ENCODE data around the gene LGALS3BP.

DNA sequence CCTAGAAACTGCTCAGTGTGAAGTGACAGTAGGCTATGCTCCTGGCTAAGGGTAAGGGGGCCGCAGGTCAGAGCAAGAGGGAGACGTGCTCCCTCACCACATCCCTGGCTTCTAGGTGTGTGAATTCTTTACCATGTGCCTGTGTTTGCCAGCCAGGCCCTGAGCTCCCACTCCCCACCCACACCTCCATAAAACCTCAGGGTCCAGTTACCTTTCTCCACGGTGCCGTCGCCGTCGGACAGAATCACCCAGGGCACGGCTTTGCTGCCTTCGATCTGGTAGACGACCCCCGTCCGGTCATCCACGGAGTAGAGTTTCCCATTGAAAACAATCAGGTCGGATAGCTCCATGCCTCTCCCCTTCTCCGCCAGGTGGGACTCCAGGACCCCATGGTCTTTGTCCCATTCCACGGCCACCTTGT, 17.1 kb upstream of the LGALS3BP start:
- no peak for TF ChIP-seq RCOR1 (IDR thresholded peaks at IDR 0.05; ENCODE audit: insufficient replicate concordance, low read length)
- TF ChIP-seq MXI1 (IDR thresholded peaks at IDR 0.05; ENCODE audit: borderline replicate concordance, low read depth, low read length), result no peak
- TF ChIP-seq, protein P1, sequence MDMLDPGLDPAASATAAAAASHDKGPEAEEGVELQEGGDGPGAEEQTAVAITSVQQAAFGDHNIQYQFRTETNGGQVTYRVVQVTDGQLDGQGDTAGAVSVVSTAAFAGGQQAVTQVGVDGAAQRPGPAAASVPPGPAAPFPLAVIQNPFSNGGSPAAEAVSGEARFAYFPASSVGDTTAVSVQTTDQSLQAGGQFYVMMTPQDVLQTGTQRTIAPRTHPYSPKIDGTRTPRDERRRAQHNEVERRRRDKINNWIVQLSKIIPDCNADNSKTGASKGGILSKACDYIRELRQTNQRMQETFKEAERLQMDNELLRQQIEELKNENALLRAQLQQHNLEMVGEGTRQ (IDR thresholded peaks at IDR 0.05; ENCODE audit: low read depth, low read length), result no peak
- TF ChIP-seq, protein P2, sequence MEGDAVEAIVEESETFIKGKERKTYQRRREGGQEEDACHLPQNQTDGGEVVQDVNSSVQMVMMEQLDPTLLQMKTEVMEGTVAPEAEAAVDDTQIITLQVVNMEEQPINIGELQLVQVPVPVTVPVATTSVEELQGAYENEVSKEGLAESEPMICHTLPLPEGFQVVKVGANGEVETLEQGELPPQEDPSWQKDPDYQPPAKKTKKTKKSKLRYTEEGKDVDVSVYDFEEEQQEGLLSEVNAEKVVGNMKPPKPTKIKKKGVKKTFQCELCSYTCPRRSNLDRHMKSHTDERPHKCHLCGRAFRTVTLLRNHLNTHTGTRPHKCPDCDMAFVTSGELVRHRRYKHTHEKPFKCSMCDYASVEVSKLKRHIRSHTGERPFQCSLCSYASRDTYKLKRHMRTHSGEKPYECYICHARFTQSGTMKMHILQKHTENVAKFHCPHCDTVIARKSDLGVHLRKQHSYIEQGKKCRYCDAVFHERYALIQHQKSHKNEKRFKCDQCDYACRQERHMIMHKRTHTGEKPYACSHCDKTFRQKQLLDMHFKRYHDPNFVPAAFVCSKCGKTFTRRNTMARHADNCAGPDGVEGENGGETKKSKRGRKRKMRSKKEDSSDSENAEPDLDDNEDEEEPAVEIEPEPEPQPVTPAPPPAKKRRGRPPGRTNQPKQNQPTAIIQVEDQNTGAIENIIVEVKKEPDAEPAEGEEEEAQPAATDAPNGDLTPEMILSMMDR (conservative IDR thresholded peaks at IDR 0.05; ENCODE audit: low read depth, low read length), result no peak
- no peak for TF ChIP-seq POLR2A (IDR thresholded peaks at IDR 0.05; ENCODE audit: low read depth, low read length)
- TF ChIP-seq FOS (IDR thresholded peaks at IDR 0.05; ENCODE audit: low read depth, low read length), result no peak
- TF ChIP-seq MAFK (IDR thresholded peaks at IDR 0.05; ENCODE audit: low read depth, low read length), result no peak
- no peak for TF ChIP-seq CEBPB (IDR thresholded peaks at IDR 0.05; ENCODE audit: low read depth, low read length)
- TF ChIP-seq RAD21 (IDR thresholded peaks at IDR 0.05; ENCODE audit: low read length), result no peak
- TF ChIP-seq, protein P3, sequence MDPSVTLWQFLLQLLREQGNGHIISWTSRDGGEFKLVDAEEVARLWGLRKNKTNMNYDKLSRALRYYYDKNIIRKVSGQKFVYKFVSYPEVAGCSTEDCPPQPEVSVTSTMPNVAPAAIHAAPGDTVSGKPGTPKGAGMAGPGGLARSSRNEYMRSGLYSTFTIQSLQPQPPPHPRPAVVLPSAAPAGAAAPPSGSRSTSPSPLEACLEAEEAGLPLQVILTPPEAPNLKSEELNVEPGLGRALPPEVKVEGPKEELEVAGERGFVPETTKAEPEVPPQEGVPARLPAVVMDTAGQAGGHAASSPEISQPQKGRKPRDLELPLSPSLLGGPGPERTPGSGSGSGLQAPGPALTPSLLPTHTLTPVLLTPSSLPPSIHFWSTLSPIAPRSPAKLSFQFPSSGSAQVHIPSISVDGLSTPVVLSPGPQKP (IDR thresholded peaks at IDR 0.05; ENCODE audit: borderline replicate concordance, low read depth, low read length), result no peak
- no peak for TF ChIP-seq SMC3 (IDR thresholded peaks at IDR 0.05; ENCODE audit: low read depth, low read length)
